ENCODE data around the gene NHSL1. TPM values are rescaled to one million over a fixed set of nuclear protein-coding genes. Genes with fewer than 3 reads are reported as not detected.

NHSL1 gene
- total and polyA plus RNA-seq, 2 of the 8 experiments (the other 6 are each of a cell fraction or from before 2014, with no cell fraction given) = 7.2 to 32.4 TPM

DNA sequence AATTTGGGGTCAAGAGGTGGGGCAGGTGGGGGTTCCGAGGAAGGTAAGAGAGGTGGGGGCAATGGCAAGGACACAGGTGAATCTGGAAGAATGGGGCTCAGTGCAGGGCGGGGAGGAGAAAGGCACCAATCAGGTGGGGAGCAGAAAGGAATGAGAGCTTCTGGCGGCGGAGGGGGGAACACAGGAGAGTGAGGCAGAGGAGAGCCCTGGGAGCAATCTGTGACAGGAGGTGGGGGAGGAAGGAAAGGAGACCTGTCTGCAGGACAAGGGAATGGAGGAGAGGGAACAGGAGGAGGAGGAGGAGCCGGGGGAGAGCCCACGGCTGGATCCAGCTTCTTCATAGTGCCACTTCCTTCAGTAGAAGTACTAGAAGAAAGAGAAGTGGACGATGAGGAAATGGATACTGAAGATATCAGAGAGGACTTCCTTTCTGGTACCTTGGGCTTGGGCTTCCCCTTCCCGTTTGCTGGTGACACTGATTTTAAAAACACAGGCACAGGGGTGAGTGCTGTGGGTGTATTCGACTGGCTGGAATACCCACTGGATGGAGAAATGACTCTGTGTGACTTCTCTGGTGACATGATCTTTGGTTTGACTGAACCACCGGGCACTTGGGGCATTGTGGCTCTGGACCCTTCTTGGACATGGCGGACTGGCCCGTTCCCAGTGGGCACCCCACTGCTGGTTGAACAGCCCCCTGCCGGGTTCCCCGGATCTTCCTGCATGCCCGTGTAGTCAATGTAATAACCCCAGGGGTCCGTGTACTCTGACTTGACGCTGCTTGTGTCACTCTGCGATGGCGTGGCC, 67.8 kb downstream of the NHSL1 start (continued):
- TF ChIP-seq NANOG (IDR thresholded peaks at IDR 0.05; ENCODE audit: insufficient read depth, low read depth, low read length, poor library complexity, severe bottlenecking) (no peak), PHF8 (conservative IDR thresholded peaks at IDR 0.05; ENCODE audit: low read depth, low read length) (no peak), BRCA1 (IDR thresholded peaks at IDR 0.05; ENCODE audit: low read depth, low read length) (no peak), GABPA (IDR thresholded peaks at IDR 0.05; ENCODE audit: borderline replicate concordance, insufficient read depth, low read length) (no peak), HDAC2 (IDR thresholded peaks at IDR 0.05; ENCODE audit: borderline replicate concordance in 1 of 2, low read depth in 2 of 2, low read length in 2 of 2) (no peak), SP2 (IDR thresholded peaks at IDR 0.05; ENCODE audit: low read length) (no peak), CTBP2 (IDR thresholded peaks at IDR 0.05; ENCODE audit: borderline replicate concordance, insufficient read depth, insufficient read length, low read length) (no peak), SUZ12 (IDR thresholded peaks at IDR 0.05; ENCODE audit: low read length) (no peak), SIN3A (conservative IDR thresholded peaks at IDR 0.05 in 1 of 2, IDR thresholded peaks at IDR 0.05 in 1 of 2; ENCODE audit: low read depth in 1 of 2, low read length in 2 of 2) (no peak), CBX8 (IDR thresholded peaks at IDR 0.05; ENCODE audit: borderline replicate concordance, low read depth, low read length) (no peak)
